IPS DF 19.7 (cell line): ENCODE data around the gene LEFTY1.

ENCODE experiments used
- DNase-seq: peaks from one replicate; pipeline ENCODE4 v3.0.0-alpha.2; 2013; ENCODE audit warnings: low read depth, low spot score

The LEFTY1 gene

GRCh38 chr1:225873281-225873850 is 15.6 kb downstream of the LEFTY1 start:
- no peak for DNase-seq

DNA sequence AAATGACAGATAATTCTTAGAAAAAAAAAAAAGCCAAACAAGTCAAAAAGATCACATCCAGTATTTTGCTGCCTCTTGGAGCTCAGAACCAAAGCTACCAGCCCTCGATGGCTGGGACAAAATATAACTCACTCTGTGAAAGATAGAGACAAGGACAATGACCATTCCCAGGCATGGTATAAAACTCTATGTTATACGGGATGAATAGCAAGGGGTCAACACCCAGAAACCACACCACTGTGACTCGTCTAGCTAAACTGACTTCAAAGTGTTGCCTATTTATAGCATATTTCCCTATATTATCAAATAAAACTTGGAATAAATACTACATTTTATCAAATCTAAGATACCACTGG is 16.9 kb downstream of the LEFTY1 start:
- DNase-seq, result no peak

GRCh38 chr1:225871359-225872074 is 17.4 kb downstream of the LEFTY1 start:
- DNase-seq, result no peak

DNA sequence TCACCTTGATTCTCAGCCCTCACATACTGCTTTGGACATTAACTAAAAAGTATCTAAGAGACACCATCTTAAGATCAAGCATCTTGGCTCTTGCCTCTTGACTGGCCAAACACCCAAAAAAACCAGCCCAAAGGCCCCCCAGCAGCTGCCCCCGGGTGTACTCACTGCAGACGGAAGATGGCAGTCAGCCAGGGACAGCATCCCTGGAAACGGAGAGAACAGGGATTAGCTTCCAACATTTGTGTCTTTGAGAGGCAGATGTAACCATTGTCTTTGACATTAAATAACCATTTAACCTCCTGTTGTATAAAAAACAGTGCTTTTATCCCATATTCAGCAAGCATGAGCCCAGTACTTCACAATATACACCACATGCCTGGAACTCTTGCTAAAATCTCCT is 18.0 kb downstream of the LEFTY1 start:
- no peak for DNase-seq

DNA sequence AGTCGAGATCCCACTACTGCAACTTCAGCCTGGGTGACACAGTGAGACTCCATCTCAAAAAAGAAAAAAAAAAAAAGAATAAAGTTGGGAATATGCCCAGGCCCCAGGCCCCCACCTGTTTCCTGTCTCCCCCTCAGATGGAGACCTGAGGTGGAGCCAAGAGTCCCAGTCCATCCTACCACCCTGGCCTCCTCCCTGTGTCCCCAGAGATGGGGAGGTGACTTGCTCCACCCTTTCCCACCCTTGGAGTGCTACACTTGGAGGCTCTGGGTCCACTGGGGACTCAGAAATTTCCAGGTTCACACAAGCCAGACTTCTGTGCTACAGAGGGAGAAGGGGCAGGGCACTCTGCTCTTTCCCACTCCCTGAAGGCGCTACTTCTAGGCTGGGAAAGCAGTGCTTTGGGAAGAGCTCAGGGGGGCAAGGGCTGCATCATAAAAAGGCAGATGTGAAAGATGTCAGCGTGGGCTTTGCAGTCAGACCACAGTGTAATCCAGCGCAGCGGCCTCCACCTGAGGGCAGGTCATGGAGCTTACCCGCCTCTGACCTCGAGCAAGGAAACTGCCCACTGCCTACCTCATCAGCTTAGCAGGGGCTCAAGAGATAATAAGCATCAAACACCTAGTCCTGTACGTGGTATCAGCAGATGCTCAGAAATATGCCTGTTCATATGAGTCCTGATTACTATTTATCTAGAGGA is 20.2 kb downstream of the LEFTY1 start:
- DNase-seq, result no peak

GRCh38 chr1:225866981-225867380 is 22.0 kb downstream of the LEFTY1 start:
- no peak for DNase-seq

DNA sequence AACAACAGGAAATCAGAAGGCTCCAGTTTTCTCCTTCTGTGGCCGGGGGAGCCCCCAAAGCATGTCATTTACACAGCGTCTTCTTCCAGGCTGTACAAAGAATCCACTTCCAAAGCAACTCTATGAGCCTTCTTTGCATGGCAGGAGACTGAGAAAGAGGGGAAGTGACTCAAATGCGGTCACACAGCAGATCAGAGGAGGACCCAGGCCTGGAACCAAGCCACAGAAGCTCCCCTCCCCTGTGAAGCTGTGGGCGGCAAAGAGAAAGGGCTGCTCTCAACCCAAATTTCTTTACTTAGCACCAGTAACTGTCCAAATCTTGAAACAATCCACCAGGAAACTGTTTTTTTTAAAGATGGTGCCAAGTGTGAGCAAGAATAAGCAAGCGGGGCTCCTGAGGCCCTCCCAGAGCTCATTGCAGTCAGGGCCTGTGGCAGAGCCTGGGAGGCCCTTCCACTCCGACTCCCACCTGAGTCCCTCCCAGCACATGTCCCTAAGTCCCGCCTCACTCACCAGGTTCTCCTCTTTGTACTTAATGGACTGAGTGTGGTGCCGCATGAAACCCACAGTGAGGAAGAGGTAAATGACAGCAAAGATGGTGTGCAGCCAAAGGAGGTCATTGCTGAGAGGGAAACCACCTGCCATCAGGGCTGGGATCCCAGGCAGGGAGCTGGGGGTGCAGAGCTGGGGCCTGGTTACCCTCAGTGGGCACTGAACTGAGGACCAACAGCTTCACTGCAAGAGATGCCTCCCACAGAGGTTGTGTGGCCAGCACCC is 22.7 kb downstream of the LEFTY1 start:
- no peak for DNase-seq

GRCh38 chr1:225865514-225865913 is 23.4 kb downstream of the LEFTY1 start:
- DNase-seq, result no peak

- DNase-seq, result no peak
Measured at GRCh38 chr1:225863167-225863566, 25.8 kb downstream of the LEFTY1 start.

GRCh38 chr1:225862581-225862950 is 26.4 kb downstream of the LEFTY1 start:
- DNase-seq, result no peak

DNA sequence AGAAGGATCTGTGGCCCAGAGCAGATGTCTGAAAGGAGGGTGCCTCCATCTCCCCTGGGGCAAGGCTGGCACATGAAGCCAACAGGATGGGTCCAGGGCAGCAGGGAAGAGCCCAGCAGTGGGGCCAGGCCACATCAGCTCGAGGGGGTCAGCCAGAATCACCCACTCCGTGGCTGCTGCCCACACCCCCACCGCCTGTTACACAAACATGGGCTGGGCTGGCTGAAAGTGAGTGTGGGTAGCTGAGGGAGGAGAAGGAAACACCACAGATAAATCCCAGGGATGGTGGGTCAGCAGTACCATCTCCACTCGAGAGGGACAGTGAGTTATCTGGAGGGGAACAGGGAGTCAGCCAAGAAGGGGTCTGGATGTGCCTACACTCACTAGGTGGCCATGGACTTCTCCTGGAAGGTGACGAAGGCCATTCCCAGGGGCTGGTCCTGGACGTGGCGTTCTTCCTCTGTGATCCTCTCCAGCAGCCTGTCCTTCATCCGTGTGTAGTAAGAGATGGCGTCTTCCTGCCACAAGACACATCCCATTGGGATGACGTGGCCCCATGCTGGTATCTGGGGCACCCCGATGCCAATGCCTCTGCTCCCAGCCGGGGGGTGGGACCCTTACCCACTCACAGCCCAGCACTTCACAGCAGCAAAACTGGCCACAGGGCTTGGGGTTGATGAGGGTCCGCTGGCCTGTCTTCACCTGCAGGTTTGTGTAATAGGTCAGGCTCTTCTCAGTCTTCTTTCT is 26.9 kb downstream of the LEFTY1 start:
- DNase-seq, result no peak

DNA sequence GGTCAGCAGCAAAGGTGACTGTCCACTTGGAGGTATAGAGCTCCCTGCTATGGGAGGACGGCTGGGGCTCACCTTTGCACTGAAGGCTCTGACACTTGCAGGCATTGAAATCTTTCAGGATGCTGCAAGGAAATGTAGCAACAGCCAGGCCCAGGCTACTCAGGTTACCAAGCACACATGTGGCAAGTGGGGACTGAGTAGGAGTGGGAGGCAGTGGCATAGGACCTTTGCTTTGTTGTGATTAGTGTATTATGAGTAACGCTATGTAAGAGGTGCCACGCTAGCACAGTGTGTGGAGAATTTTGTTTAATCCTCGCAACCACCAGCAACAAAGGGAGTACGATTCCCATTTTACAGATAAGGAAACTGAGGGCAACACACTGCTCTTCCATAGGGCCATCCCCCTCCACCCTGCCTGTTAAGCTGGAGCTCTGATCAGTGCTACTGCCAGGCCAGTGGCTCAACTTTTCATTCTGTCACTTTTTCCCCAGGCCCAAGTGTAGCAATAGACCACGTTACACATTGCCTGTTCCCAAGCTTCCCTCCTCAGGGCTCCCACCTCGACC is 28.0 kb downstream of the LEFTY1 start:
- no peak for DNase-seq

DNA sequence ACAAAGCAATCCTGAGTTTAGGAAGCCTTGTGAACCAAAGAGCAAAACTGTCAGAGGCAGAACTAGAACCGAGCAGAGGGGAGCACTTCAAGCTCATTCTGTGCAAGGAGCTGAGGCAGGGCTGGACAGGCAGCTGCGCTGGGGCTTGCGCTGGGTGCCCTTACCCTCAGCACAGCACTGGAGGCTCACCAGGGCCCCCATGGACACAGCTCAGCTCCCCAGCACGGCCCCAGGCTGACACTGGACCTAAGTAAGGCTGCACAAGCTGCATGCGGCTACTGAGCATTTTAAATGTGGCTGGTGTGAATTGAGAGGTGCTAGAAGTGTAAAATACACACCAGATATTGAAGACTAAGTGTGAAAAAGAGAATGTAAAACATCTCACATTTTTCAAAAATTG is 28.8 kb downstream of the LEFTY1 start:
- DNase-seq, result no peak

DNA sequence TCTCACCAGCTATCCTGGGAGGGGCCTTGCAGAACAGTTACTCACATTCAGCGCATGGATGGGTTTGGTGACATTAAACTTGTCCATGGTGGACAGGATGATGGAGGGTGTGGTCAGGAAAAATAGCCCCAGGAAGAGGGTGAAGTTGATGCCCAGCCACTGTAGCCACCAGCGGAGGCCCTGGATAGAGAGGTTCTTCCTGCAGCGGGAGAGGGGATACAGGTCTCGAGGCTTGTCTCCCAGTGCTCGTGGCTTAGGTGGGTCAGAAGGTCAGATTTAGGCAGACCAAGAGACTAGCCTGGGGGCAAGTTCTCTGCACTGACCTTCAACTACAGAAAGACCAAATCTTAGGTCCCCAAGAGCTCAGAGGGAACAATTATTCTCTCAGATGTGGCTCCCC is 29.8 kb downstream of the LEFTY1 start:
- no peak for DNase-seq

DNA sequence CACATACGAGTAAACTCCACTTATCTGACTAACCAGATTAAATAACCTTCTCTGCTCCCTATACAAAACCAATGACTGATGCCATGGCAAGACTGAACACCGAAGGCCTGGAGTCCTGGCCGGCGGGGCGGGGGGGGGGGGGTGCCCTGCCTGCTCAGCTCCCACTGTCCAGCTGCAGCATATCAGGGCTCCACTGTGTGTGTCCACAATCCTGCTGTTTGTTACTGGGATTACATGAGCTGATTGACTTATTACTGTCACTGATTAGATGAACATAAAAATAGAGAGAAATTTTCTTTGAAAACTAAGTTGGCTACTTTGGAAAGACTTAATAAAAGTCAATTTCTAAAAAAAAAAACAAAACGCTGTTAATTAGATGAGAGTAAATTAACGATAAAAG is 31.7 kb downstream of the LEFTY1 start:
- DNase-seq, result no peak

DNA sequence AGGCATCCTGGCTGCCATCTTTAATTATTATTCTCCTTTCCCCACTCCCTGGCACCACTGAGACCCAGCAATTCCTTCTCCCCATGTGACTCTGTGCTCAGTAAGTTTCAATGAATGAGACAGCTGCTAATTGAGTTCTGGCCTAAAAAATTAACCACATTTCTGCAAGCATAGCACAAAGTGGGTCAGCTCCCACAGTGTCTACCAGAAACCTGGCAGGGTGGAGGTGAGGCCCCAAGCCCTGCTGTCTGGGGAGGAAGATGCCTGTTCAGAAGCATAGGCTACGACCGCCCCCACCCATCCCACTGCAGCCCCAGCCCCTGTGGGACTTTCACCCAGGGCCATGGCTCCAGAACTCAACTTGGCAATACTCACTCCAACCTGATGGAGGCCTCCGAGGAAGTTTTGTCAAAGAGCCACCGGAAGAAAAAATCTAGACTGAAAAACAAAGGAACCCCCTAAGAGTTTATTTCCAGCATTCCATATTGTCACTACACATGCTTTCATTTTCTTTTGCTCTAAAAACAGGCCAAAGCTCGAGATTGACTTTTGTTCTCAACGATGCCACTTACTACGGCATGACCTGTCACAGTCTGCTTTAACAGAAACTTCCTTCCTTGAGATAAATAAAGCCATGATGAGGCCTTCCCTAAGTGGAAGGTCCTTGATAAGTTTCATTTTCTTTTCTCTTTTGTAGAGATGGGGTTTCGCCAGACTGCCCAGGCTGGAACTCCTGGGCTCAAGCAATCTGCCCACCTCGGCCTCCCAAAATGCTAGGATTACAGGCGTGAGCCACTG is 33.2 kb downstream of the LEFTY1 start:
- DNase-seq, result no peak

DNA sequence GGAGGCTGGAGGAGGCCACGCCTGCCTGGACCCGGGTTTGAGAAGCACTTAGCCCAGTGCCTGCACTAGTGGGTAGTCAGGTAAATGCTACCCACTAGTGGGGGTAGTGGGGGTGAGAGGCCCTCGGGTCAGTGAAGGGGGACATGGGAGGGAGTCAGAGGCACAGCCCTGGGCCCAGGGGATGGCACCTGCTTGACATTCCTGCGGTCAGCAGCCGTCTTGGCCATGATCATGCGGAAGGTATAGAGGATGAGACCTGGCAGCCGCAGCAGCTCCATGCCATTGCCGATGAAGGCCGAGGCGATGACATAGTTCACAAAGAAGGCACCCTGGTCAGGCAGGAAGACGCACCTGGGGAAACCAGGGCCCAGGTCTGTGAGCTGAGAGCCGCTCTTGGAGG is 35.5 kb downstream of the LEFTY1 start:
- no peak for DNase-seq

- no peak for DNase-seq
Measured at GRCh38 chr1:225852413-225853124, 36.4 kb downstream of the LEFTY1 start.

DNA sequence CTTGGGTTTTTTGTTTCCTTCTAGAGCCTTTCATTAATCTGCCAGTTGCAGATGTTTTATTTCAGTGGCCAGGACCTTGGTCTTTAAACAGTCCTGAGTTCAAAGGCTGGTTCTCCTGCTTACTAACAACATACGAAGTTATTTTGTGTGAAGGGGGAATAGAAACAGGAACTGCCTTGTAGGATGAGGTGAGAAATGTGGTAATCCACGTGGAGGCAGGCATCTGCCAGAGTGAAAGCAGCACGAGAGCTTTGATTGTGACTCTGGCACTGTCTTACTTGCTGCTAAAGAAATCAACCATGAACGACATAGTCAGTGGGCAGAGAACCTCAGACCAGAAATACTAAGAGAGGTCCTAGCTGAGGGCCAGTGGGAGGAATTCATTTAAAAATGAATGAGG is 37.1 kb downstream of the LEFTY1 start:
- DNase-seq, result no peak

DNA sequence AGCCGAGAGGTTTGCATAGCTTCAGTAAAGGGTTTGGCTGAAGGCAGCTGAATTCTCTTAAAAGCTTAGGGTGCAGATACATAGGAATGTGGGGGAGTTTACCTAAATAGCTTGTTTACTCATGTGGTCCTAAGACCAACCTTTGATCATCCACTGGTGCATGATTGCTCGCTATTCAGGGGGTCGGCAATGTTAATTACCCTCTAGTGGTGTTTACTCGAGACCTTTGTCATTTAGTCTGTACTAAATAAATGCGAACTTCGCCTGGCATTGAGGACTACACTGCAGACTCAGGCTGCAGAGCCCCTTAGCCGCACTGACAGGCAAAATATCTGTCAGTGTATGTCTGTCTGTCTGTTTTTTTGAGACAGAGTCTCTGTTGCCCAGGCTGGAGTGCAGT is 38.6 kb downstream of the LEFTY1 start:
- DNase-seq, result no peak
